Effector memory CD8-positive, alpha-beta T cell (primary cell): Measurements from ENCODE around the gene PAQR8.

Experiments
- ATAC-seq: fragments of 150-1000 bp; cut with Tn5 transposase; replicated peaks from 2 replicates; pipeline ENCODE4 v1.10.0; 2021; ENCODE audit warnings: mild to moderate bottlenecking, moderate library complexity
- DNase-seq, 3 experiments: peaks; one replicate each; pipeline ENCODE4 v3.0.0; 2021
- H3K27ac Mint-ChIP-seq, 2 donors: one replicate each; pipeline ENCODE4 v1.8.0; 2022; ENCODE audit warnings: mild to moderate bottlenecking in 2 of 2, mixed read lengths in 2 of 2, moderate library complexity in 2 of 2
- H3K27me3 Mint-ChIP-seq, 2 donors: one replicate each; pipeline ENCODE4 v1.8.0; 2022; ENCODE audit warnings: mixed read lengths in 2 of 2
- H3K36me3 Mint-ChIP-seq: one replicate; pipeline ENCODE4 v1.8.0; 2022; ENCODE audit warnings: mild to moderate bottlenecking, moderate library complexity, mixed read lengths; ENCODE audit not compliant: insufficient read depth
- H3K4me1 Mint-ChIP-seq, 2 donors: one replicate each; pipeline ENCODE4 v1.8.0; 2022; ENCODE audit warnings: low read depth in 2 of 2, mixed read lengths in 2 of 2
- H3K4me3 Mint-ChIP-seq, 2 donors: one replicate each; pipeline ENCODE4 v1.8.0; 2022; ENCODE audit warnings: mild to moderate bottlenecking in 2 of 2, mixed read lengths in 2 of 2, moderate library complexity in 2 of 2
- H3K9me3 Mint-ChIP-seq, 2 donors: one replicate each; pipeline ENCODE4 v1.8.0; 2022; ENCODE audit warnings: mixed read lengths in 2 of 2

Gene PAQR8

DNA sequence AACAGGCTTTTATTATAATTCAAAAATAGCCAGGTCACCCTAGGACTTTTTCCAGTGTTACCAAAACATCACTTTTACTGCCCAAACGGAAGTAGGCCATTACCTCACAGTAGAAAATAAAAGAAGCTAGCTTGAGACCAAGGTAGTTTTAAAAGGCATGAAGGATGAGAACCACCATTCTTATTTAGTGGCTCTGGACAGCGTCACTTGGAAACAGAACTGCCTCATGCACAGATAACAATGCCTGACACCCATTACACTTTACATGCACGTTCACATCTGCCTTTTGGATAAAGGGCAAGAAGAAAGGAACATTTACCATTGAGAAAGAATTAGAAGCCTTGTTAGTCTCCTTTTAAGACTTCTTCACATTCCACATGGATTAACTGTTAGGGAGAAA is 1.9 kb upstream of the PAQR8 start:
- Mint-ChIP-seq H3K9me3 (no peaks in the 10 kb centered on the region), H3K27ac (no peak overlapping the region), H3K4me1 (peaks cover 27 to 32% of the 10 kb centered on the region in 2 donors), H3K4me3 (no peak overlapping the region), H3K27me3 (no peaks in the 10 kb centered on the region), H3K36me3 (peaks cover 17% of the 10 kb centered on the region)
- DNase-seq (no peak), ATAC-seq (no peak)

DNA sequence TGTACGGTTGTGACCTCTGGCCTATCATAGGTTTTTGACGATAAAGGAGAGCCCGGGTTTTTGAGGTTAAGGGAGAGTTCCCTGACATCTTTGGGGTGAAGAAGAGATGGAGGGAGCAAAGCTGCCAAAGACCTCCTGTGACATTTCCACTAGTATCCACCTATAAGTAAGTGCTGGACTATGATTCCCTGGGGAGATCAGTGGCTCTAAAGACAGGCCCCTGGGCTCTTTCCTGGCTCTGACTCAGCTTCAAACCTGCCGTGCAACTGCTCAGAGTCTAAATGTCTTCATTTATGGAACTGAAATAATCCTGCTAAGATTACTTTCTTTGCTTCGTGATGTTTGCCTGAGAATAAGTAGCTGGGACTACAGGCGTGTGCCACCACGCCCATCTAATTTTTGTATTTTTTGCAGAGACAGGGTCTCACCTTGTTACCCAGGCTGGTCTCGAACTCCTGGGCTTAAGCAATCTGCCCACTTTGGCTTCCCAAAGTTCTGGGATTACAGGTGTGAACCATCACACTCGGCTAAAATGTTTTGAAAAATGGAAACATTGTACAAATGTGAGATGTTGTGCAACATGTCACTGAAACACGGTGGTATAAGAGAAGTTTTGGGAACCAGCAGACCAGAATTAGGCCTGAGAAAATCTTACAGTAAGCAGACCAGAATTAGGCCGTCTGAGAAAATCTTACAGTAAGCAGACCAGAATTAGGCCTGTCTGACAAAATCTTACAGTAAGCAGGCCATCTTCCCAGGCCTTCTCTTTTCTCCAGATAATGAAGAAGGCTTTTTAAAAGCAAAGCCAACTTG is 1.1 kb upstream of the PAQR8 start:
- ATAC-seq (no peak), DNase-seq (no peak)
- Mint-ChIP-seq H3K4me1 (peaks cover 27 to 35% of the 10 kb centered on the region in 2 donors), H3K36me3 (peaks cover 17% of the 10 kb centered on the region), H3K4me3 (peak overlapping the region; percentile 94 to 98), H3K27ac (peak overlapping the region; percentile 89 to 95), H3K27me3 (no peaks in the 10 kb centered on the region), H3K9me3 (no peaks in the 10 kb centered on the region)

DNA sequence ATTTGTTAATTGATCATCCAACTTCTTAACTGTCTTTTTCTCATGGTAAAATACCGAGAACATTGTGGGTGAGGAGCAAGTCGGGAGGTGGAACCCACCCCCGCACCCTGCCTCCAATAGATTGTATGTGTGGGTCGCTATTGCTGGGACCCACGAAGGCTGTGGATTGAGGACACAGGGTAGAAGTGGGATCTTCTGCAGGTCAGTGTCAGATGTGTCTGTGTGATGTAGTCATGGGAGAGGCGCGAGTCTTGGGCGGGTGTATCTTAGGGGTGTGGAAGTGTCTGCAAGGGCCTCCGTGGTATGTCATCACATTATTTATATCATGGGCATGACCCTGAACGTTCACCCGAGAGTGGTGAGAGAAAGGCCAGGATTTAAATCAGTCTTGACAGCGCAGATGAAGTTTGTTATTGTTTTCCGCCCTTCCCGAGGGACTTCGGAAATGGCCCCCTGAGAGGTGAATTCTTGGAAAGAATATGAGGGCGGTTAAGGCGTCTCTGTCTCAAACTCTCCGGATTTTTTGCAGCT is 472 bp upstream of the PAQR8 start:
- H3K27me3 Mint-ChIP-seq: no peaks in the 10 kb centered on the region
- peaks cover 27 to 38% of the 10 kb centered on the region in 2 donors for H3K4me1 Mint-ChIP-seq
- H3K27ac Mint-ChIP-seq: peak overlapping the region; percentile 89 to 95
- H3K9me3 Mint-ChIP-seq: no peaks in the 10 kb centered on the region
- H3K4me3 Mint-ChIP-seq: peak overlapping the region; percentile 94 to 98
- DNase-seq (peak in 2 of 3 experiments; percentile 27 to 33), ATAC-seq (peak; percentile 51)
- peaks cover 18% of the 10 kb centered on the region for H3K36me3 Mint-ChIP-seq

DNA sequence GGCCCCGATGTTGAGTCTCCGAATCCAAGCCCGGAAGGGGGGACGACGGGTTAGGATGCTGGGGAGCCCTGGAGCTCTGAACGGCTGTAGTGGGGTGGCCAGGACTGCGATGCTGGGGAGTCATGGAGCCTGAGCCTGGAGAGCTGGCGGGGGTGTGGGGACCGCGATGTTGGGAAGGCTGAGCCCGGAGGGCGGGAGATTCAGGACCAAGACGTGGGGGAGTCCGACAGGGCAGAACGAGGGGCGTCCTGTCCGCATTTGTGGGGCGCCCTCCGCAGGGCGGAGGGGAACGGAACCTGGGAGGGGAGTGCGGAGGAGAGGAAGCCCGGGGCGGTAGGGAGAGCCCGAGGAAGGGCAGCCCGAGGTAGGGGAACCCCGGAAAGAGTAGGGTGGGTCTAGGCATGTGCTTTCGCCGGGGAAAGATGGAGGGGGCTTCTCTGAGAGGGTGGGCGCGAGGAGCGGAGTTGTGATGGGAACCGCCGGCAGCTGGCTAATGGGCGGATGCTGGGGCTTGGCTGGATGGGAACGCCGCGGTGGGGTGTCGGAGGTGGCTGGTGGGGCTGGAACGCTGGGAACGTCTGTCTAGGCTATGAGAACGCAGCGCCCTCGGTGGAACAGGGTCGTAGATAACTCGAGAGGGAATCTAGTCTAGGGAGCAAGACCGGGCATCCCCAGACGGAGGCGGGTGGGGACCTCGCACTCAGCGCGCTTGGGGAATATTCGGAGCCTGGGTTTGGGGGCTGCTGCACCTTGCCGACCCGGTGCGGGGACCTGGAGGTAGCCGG is 684 bp downstream of the PAQR8 start:
- Mint-ChIP-seq H3K9me3 (no peaks in the 10 kb centered on the region), H3K4me1 (peaks cover 27 to 43% of the 10 kb centered on the region in 2 donors), H3K4me3 (peak overlapping the region; percentile 94 to 98), H3K27ac (peak overlapping the region; percentile 89 to 95), H3K36me3 (peaks cover 28% of the 10 kb centered on the region), H3K27me3 (no peaks in the 10 kb centered on the region)
- peak in 2 of 3 experiments; percentile 22 to 43 for DNase-seq
- peak; percentile 43 for ATAC-seq

DNA sequence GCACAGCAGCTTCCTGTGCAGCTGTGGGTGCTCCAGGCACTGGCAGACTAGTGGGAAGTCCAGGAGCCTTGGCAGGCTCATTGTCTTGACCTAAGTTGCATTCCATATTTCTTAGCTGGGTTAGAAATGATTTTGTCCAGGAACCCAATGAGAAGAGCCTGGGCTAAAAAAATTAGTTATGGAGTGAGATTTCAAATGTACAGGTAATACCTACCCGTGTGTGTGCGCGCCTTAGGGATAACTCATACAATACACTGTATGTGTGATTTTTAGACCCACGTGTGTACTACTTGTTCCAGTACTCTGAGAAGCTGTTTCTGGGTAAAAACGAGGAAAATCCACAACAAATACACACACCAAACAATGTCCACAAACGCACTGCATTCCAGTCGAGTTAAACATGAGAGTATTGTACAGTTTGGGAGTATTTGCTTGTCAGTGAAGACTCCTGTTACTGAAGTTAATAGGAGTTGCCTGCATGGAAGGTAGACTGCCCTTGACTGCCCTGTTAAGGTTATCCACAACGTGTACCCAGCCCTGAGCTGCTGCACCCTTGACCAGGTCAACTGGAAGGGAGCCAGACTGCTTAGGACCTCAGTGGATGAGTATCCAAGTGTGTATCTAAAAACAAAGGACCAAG is 1.4 kb downstream of the PAQR8 start:
- Mint-ChIP-seq H3K36me3 (peaks cover 30% of the 10 kb centered on the region), H3K4me3 (peak overlapping the region; percentile 94 to 98), H3K27ac (peak overlapping the region; percentile 89 to 95), H3K9me3 (no peaks in the 10 kb centered on the region), H3K27me3 (no peaks in the 10 kb centered on the region), H3K4me1 (peaks cover 27 to 50% of the 10 kb centered on the region in 2 donors)
- ATAC-seq: no peak
- no peak for DNase-seq

DNA sequence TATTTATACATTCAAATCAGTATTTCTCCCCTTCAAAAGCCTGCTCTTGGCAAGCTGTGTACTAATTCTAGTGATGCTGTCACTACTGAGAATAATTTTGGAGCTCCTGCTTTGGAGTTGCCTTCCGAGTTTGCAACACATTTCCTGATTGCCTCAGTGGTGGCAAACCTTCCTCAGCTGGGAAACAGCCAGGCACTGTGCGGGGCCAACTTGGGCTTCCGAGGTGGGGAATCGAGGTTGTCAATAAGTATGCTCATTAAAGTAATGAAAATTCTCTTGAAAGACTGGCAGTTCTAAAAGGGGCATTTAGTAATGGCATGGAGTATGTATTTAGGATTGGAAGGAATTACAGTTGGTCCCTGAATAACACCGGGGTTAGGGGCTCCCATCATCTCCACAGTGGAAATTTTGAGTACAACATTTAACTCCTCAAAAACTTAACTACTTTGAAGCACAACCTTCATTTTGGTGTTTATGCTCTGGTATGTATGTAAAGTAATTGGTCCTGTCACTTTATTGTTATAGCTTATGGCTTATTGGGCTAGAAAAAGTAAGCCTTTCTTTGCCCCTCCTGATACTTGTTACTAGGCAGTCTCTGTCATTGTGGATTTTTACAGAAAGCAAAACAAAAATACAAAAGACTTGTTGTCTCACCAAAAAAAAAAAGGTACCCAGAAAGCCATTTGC is 2.7 kb downstream of the PAQR8 start:
- Mint-ChIP-seq H3K36me3 (peaks cover 32% of the 10 kb centered on the region), H3K4me1 (peaks cover 29 to 59% of the 10 kb centered on the region in 2 donors), H3K4me3 (peak overlapping the region; percentile 47 to 94), H3K27ac (no peak overlapping the region), H3K9me3 (no peaks in the 10 kb centered on the region), H3K27me3 (no peaks in the 10 kb centered on the region)
- ATAC-seq (no peak), DNase-seq (no peak)

DNA sequence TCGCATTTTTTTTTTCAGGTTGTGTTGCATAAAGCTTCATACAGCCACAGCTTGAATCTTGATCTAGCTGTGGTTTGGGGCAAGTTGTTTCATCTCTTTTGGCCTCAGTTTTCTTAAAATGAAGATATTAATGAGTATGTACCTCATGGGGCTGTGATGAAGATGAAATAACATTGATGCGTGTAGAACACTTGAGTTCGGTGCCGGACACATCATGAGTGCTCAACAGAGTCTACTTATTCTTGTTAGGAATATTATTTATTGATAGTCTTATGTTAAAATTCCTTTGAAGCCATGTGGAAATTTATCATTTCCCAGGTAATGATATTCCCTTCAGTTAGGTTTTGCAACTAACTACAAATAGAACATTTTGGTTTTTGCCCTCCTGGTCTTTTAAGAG is 3.4 kb downstream of the PAQR8 start:
- H3K27me3 Mint-ChIP-seq: no peaks in the 10 kb centered on the region
- no peak for ATAC-seq
- no peaks in the 10 kb centered on the region for H3K9me3 Mint-ChIP-seq
- H3K27ac Mint-ChIP-seq: no peak overlapping the region
- peaks cover 29 to 64% of the 10 kb centered on the region in 2 donors for H3K4me1 Mint-ChIP-seq
- DNase-seq: no peak
- H3K4me3 Mint-ChIP-seq: no peak overlapping the region
- peaks cover 32% of the 10 kb centered on the region for H3K36me3 Mint-ChIP-seq

DNA sequence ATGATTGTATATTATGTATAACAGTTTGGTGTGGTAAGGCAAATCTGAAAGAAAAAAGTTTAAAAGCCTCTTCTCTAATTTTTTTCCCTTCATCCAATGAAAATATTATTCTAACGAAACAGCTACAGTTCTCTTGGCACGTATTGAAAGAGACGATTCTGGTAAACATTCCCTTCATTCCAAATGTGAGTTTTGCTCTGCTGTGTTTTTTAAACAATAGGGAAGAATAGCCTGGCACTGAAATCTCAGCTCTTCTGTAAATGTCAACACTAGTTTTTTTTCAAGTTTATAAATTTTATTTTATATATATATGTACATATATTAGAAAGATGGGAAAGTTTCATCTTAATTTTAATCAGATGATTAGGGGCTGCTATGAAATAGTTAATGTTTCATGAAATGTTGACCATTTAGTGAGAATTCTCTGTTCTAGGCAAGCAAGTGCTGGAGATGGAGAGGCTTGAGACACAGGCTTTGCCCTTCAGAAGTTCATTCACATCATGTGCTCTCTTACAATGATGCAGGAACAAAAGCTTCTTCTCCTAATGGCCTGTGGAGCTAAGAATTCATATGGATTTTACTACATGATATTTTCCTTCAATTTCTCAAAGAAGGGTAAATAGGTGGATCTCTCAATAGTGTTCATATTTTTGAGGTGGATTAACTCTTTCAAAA is 4.1 kb downstream of the PAQR8 start:
- Mint-ChIP-seq H3K9me3 (no peaks in the 10 kb centered on the region), H3K27me3 (no peaks in the 10 kb centered on the region), H3K27ac (peak overlapping the region in 1 of 2 donors; percentile 7), H3K4me3 (no peak overlapping the region), H3K4me1 (peaks cover 29 to 71% of the 10 kb centered on the region in 2 donors), H3K36me3 (peaks cover 32% of the 10 kb centered on the region)
- ATAC-seq (no peak), DNase-seq (no peak)

DNA sequence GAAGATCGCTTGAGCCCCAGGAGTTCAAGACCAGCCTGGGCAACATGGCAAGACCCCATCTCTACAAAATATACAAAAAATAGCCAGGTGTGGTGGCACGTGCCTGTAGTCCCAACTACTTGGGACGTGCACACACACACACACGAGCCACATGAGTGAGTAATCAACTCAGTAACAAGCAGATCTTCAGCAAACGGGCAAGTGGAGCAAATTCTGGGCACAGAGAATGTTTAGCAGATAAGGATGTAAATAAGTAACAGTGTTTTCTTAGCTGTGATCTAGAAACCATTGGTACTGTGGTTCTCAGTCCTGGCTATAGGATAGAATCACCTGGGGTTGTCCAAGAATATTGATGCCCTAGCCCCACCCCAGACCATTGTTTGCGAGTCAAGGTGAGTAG is 6.1 kb downstream of the PAQR8 start:
- H3K36me3 Mint-ChIP-seq: peaks cover 17% of the 10 kb centered on the region
- peak overlapping the region in 1 of 2 donors; percentile 31 for H3K4me3 Mint-ChIP-seq
- no peak overlapping the region for H3K27ac Mint-ChIP-seq
- no peaks in the 10 kb centered on the region for H3K27me3 Mint-ChIP-seq
- ATAC-seq: no peak
- DNase-seq: no peak
- no peaks in the 10 kb centered on the region for H3K9me3 Mint-ChIP-seq
- peaks cover 14 to 68% of the 10 kb centered on the region in 2 donors for H3K4me1 Mint-ChIP-seq

DNA sequence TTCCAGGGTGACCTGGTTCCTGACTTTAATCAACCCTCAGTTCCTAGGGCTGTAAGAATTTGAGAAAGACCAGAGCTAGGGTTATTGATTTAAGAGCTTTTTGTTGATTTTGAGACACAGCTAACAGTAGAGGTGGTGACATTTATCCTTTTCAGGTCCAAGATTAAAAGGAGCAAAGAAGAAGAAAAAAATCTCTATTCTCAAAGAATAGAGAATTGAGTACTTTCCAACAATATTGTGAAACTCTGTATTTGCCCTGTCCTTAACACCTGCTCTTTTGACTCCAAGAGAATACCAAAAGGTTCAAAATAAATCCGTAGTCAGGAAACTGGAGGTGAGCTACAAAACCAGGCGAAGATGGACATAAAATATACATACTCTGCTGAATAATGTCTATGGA is 7.3 kb downstream of the PAQR8 start:
- peaks cover 18% of the 10 kb centered on the region for H3K36me3 Mint-ChIP-seq
- no peak overlapping the region for H3K27ac Mint-ChIP-seq
- no peak overlapping the region for H3K4me3 Mint-ChIP-seq
- peaks cover 2 to 7% of the 10 kb centered on the region in 2 donors for H3K9me3 Mint-ChIP-seq
- H3K4me1 Mint-ChIP-seq: peaks cover 10 to 66% of the 10 kb centered on the region in 2 donors
- H3K27me3 Mint-ChIP-seq: no peaks in the 10 kb centered on the region
- DNase-seq: no peak
- no peak for ATAC-seq

DNA sequence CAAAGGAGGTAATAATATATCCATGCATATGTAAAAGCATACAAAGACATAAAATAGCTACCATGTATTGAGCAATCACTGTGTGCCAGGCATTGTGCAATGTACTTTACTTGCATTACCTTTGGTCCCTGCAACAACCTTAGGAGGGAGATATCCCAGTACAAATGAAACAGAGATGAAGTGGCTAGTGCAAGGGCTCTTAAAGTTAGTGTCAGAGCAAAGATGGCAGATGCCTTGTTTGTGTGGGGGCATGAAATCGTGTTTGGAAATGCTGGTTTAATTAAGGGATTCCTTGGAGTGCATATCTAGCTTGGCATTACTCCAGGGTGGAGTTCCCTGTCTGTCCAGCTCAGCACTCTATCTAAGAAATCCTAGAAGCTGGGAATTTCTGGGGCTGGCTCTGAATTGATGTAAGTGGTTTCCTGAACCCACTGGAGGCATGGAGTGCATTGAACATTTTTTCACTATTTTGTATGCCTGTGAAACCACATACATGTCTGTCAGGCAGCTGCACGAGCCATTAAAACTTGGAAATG is 9.8 kb downstream of the PAQR8 start:
- peaks cover 22 to 74% of the 10 kb centered on the region in 2 donors for H3K4me1 Mint-ChIP-seq
- no peaks in the 10 kb centered on the region for H3K27me3 Mint-ChIP-seq
- ATAC-seq (no peak), DNase-seq (no peak)
- H3K27ac Mint-ChIP-seq: peak overlapping the region in 1 of 2 donors; percentile 49
- H3K9me3 Mint-ChIP-seq: peaks cover 2 to 11% of the 10 kb centered on the region in 2 donors
- no peak overlapping the region for H3K4me3 Mint-ChIP-seq
- H3K36me3 Mint-ChIP-seq: peaks cover 14% of the 10 kb centered on the region

DNA sequence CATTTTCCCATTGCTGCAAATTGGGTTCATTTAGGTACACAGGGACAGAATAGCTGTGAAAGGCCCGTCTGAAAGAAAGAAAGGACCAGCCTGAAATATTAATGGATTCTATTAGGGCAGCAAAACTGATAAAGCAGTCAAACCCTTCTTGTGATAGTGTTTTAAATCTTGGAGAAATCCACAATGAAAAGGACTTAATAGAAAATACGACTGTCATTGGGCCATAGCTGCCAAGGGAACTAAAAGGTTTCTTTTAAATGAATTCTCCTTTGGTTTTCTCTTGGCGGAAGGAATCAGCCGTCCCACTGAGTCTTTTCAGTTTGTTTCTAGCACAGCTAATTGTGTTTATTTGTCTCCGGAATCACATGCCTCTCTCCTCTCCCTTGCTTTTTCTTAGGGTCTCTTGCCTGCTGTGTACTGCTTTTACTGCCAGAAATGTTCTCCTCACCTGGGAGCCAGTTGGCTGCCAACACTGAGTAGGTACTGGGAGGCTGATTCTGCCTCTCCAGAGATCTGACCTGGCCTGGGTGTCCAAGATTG is 11.3 kb downstream of the PAQR8 start:
- H3K4me1 Mint-ChIP-seq: peaks cover 31 to 79% of the 10 kb centered on the region in 2 donors
- ATAC-seq: no peak
- H3K27me3 Mint-ChIP-seq: no peaks in the 10 kb centered on the region
- H3K4me3 Mint-ChIP-seq: no peak overlapping the region
- H3K9me3 Mint-ChIP-seq: peaks cover 2 to 11% of the 10 kb centered on the region in 2 donors
- DNase-seq: no peak
- peaks cover 6% of the 10 kb centered on the region for H3K36me3 Mint-ChIP-seq
- H3K27ac Mint-ChIP-seq: peak overlapping the region in 1 of 2 donors; percentile 74
